SU-DHL-6 (cell line): ENCODE measurements around the gene PIERCE2.
"Not testable (repeated sequence)": the region's sequence is repeated elsewhere in the genome, so short reads cannot be mapped to it uniquely, and the experiment has no call there.

Experiments used
- H2AFZ ChIP-seq: fragments of 200-600 bp; sonication (generic); 2 replicates; pipeline ENCODE4 v1.6.1; 2014; ENCODE audit warnings: low read depth, mild to moderate bottlenecking, moderate library complexity, mixed read lengths, antibody characterized with exemption, low read length; ENCODE audit not compliant: severe bottlenecking
- H3F3A ChIP-seq: fragments of 200-600 bp; shearing (Covaris generic); 2 replicates; pipeline ENCODE4 v1.6.0; 2016; ENCODE audit warnings: antibody characterized with exemption, mild to moderate bottlenecking; ENCODE audit not compliant: insufficient read depth
- H3K27ac ChIP-seq: fragments of 200-600 bp; sonication (generic); 2 replicates; pipeline ENCODE4 v1.5.1; 2016; ENCODE audit warnings: low read depth, mild to moderate bottlenecking, low read length, moderate library complexity, mixed read lengths
- H3K27me3 ChIP-seq: fragments of 200-600 bp; sonication (generic), shearing (Covaris generic); 2 replicates; pipeline ENCODE4 v1.6.0; 2014; ENCODE audit warnings: mild to moderate bottlenecking, low read length
- H3K36me3 ChIP-seq: fragments of 200-600 bp; sonication (generic); 2 replicates; pipeline ENCODE4 v1.6.1; 2014; ENCODE audit warnings: mild to moderate bottlenecking, low read length, mixed read lengths
- H3K4me2 ChIP-seq: fragments of 300-600, 200-600 bp; shearing (Covaris generic), sonication (generic); 2 replicates; pipeline ENCODE4 v1.6.0; 2014; ENCODE audit warnings: low read length, low read depth, mild to moderate bottlenecking; ENCODE audit not compliant: poor library complexity, severe bottlenecking
- H3K4me3 ChIP-seq: fragments of 200-600 bp; sonication (generic); 2 replicates; pipeline ENCODE4 v1.5.1; 2014; ENCODE audit warnings: antibody characterized with exemption, low read length, mild to moderate bottlenecking, mixed read lengths; ENCODE audit not compliant: insufficient read depth, poor library complexity, severe bottlenecking
- H3K79me2 ChIP-seq: fragments of 200-600 bp; sonication (generic); 2 replicates; pipeline ENCODE4 v1.6.1; 2014; ENCODE audit warnings: mild to moderate bottlenecking, low read length, moderate library complexity; ENCODE audit not compliant: insufficient read depth
- H3K9ac ChIP-seq: fragments of 200-600 bp; sonication (generic); 2 replicates; pipeline ENCODE4 v1.7.0; 2014; ENCODE audit warnings: mild to moderate bottlenecking, low read length
- H3K9me2 ChIP-seq: fragments of 200-600 bp; sonication (generic); replicated peaks from 2 replicates; pipeline ENCODE4 v1.6.1; 2014; ENCODE audit warnings: low read length; ENCODE audit not compliant: insufficient read depth
- H3K9me3 ChIP-seq: fragments of 200-600 bp; sonication (generic); 2 replicates; pipeline ENCODE4 v1.6.1; 2014; ENCODE audit warnings: low read length, mixed read lengths; ENCODE audit not compliant: insufficient read depth
- H4K20me1 ChIP-seq: fragments of 200-600 bp; sonication (generic); 2 replicates; pipeline ENCODE4 v1.6.1; 2014; ENCODE audit warnings: low read depth, mild to moderate bottlenecking, antibody characterized with exemption, low read length, moderate library complexity, mixed read lengths
- EZH2phosphoT487 ChIP-seq: fragments of 200-600 bp; sonication (generic), shearing (Covaris generic); conservative IDR thresholded peaks from 2 replicates; pipeline ENCODE4 v1.6.1; 2018; ENCODE audit warnings: mild to moderate bottlenecking, antibody characterized with exemption, low read length, moderate library complexity, mixed read lengths
- TF ChIP-seq, protein P1 (sequence below): fragments of 200-600 bp; sonication (generic); IDR thresholded peaks from one replicate; pipeline ENCODE4 v1.5.1; 2017; ENCODE audit warnings: antibody characterized with exemption, mild to moderate bottlenecking, low read length, moderate library complexity; ENCODE audit not compliant: insufficient read depth, poor library complexity, severe bottlenecking

PIERCE2 gene

DNA sequence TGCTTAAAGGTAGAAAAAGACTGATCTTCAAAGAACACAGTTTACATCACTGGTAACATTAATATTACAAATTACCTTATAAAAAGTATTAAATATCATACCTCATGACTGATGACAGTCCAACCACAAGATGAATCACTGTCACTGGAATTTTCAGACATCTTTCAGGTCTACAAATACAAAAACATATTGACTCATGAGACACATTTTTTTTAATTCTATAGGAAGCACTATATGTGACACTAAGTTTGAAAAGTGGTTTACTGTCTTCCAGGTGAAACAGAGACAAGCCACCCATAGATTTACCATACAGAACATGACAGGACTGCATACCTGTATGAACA is 19.1 kb upstream of the PIERCE2 start:
- H3K9ac ChIP-seq, result no peak overlapping the region

DNA sequence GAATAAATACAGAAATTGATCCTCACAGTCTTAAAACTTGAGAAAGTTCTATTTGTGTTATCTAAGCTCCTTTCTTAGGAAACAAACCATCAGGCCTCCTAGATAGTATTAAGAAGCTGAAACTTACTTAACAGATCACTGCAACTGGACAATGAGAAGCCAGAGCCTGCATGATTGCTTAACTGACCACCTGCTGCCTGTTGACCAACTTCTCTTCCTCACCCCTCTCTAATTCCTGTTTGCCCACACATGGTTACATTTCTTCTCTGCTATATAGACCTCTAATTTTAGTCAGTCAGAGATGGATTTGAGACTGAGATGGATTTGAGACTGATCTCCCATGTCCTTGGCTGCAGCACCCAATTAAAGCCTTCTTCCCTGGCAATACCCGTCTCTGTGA is 13.6 kb upstream of the PIERCE2 start:
- Histone ChIP-seq H3K4me3 (no peak overlapping the region), H3K36me3 (no peaks in the 10 kb centered on the region), H3K79me2 (no peaks in the 10 kb centered on the region), H3K4me2 (no peak overlapping the region), H4K20me1 (no peaks in the 10 kb centered on the region), H2AFZ (no peak overlapping the region), H3K9ac (no peak overlapping the region), H3F3A (no peaks in the 10 kb centered on the region), H3K27me3 (no peaks in the 10 kb centered on the region), H3K27ac (no peak overlapping the region), H3K9me2 (no peaks in the 10 kb centered on the region), H3K9me3 (no peaks in the 10 kb centered on the region)
- TF ChIP-seq, protein P1, sequence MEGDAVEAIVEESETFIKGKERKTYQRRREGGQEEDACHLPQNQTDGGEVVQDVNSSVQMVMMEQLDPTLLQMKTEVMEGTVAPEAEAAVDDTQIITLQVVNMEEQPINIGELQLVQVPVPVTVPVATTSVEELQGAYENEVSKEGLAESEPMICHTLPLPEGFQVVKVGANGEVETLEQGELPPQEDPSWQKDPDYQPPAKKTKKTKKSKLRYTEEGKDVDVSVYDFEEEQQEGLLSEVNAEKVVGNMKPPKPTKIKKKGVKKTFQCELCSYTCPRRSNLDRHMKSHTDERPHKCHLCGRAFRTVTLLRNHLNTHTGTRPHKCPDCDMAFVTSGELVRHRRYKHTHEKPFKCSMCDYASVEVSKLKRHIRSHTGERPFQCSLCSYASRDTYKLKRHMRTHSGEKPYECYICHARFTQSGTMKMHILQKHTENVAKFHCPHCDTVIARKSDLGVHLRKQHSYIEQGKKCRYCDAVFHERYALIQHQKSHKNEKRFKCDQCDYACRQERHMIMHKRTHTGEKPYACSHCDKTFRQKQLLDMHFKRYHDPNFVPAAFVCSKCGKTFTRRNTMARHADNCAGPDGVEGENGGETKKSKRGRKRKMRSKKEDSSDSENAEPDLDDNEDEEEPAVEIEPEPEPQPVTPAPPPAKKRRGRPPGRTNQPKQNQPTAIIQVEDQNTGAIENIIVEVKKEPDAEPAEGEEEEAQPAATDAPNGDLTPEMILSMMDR, result no peak
- no peak for TF ChIP-seq EZH2phosphoT487

More for the DNA sequence above, 19.1 kb upstream of the PIERCE2 start:
- Histone ChIP-seq H3K4me2 (no peak overlapping the region), H2AFZ (no peak overlapping the region), H4K20me1 (no peaks in the 10 kb centered on the region), H3K27ac (no peak overlapping the region), H3K79me2 (no peaks in the 10 kb centered on the region), H3K9me3 (no peaks in the 10 kb centered on the region), H3K36me3 (no peaks in the 10 kb centered on the region), H3K4me3 (no peak overlapping the region), H3F3A (no peaks in the 10 kb centered on the region), H3K27me3 (no peaks in the 10 kb centered on the region), H3K9me2 (no peaks in the 10 kb centered on the region)
- TF ChIP-seq EZH2phosphoT487, result no peak
- TF ChIP-seq, protein P1, result no peak

DNA sequence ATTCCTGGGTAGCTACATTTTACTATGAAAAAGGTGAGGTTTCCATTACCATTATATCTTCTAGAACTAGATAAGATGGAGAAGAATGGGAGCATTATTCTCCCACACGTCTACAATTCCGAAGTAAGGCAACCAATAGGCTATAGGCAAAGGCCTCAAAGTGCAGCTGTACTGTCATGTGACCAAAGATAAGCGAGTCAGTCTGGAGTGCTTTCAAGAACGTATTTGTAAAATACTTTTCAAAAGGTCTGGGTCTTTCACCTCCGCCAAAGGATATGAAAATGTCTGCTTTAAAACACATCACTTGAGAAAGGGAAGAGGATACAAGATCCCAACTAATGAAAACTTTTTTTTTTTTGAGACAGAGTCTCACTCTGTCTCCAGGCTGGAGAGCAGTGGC is 10.1 kb upstream of the PIERCE2 start:
- Histone ChIP-seq H3K9ac (no peak overlapping the region), H3K36me3 (no peaks in the 10 kb centered on the region)

DNA sequence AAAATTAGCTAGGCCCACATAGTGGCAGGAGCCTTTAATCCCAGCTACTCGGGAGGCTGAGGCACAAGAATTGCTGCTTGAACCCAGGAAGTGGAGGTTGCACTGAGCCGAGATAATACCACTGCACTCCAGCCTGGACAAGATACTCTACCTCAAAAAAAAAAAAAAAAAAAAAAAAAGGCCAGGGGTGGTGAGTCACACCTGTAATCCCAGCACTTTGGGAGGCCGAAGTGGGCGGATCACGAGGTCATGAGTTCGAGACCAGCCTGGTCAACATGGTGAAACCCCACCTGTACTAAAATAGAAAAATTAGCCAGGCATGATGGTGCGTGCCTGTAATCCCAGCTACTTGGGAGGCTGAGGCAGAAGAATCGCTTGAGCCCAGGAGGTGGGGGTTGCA is 8.2 kb upstream of the PIERCE2 start:
- not testable (repeated sequence) for H3K27me3 ChIP-seq, H3K36me3 ChIP-seq, H3K9me3 ChIP-seq, H3K27ac ChIP-seq, H3K4me2 ChIP-seq, H3K9ac ChIP-seq, H3K9me2 ChIP-seq, H3F3A ChIP-seq, H3K4me3 ChIP-seq, H4K20me1 ChIP-seq, H3K79me2 ChIP-seq, H2AFZ ChIP-seq

More for the DNA sequence above, 10.1 kb upstream of the PIERCE2 start:
- Histone ChIP-seq H3K4me3 (no peak overlapping the region), H3F3A (no peaks in the 10 kb centered on the region), H3K79me2 (no peaks in the 10 kb centered on the region), H3K27ac (no peak overlapping the region), H4K20me1 (no peaks in the 10 kb centered on the region), H2AFZ (no peak overlapping the region), H3K9me3 (no peaks in the 10 kb centered on the region), H3K9me2 (no peaks in the 10 kb centered on the region), H3K27me3 (no peaks in the 10 kb centered on the region), H3K4me2 (no peak overlapping the region)
- TF ChIP-seq EZH2phosphoT487, result no peak
- TF ChIP-seq, protein P1, result no peak
